AG09309 (cell line): ENCODE measurements around the gene GALNS.

Source experiments
- DNase-seq: peaks from one replicate; pipeline ENCODE4 v3.0.0-alpha.2; 2010; ENCODE audit warnings: low read depth
- H3K4me3 ChIP-seq: 2 replicates; pipeline ENCODE4 v1.5.1; 2011; ENCODE audit warnings: mild to moderate bottlenecking, low read depth, low read length, moderate library complexity; ENCODE audit not compliant: control insufficient read depth
- CTCF ChIP-seq: IDR thresholded peaks from 2 replicates; pipeline ENCODE4 v1.5.1; 2011; ENCODE audit warnings: mild to moderate bottlenecking, low read depth, low read length, inconsistent platforms; ENCODE audit not compliant: insufficient read depth, control insufficient read depth; ENCODE audit errors: missing control alignments

Gene GALNS

GRCh38 chr16:88818575-88818874, 38.2 kb downstream of the GALNS start:
- H3K4me3 ChIP-seq: no peak overlapping the region
- TF ChIP-seq CTCF: no peak
- no peak for DNase-seq

- no peak for TF ChIP-seq CTCF
- DNase-seq: no peak
- no peak overlapping the region for H3K4me3 ChIP-seq
Observed at GRCh38 chr16:88817785-88818574, 38.8 kb downstream of the GALNS start.

GRCh38 chr16:88816736-88817535, 39.8 kb downstream of the GALNS start:
- DNase-seq: no peak
- TF ChIP-seq CTCF: no peak
- H3K4me3 ChIP-seq: no peak overlapping the region

- DNase-seq: no peak
- peak; percentile 78 for TF ChIP-seq CTCF
- no peak overlapping the region for H3K4me3 ChIP-seq
Observed at GRCh38 chr16:88815901-88816589, 40.7 kb downstream of the GALNS start.

GRCh38 chr16:88815227-88815626, 41.5 kb downstream of the GALNS start:
- no peak overlapping the region for H3K4me3 ChIP-seq
- TF ChIP-seq CTCF: no peak
- no peak for DNase-seq

- DNase-seq: no peak
- no peak overlapping the region for H3K4me3 ChIP-seq
- no peak for TF ChIP-seq CTCF
Observed at GRCh38 chr16:88814144-88814502, 42.6 kb downstream of the GALNS start.
